WTC11 (cell line): ENCODE measurements around the gene APCDD1. TPM values are rescaled to one million over a fixed set of nuclear protein-coding genes. Genes with fewer than 3 reads are reported as not detected.

Experiments
- ATAC-seq: fragments of 200-7000 bp; cut with Tn5 transposase; 2 replicates; pipeline ENCODE4 v1.10.0; 2021; ENCODE audit warnings: mild to moderate bottlenecking, moderate library complexity
- CTCF ChIA-PET: fragments of 300-600 bp; sonication (Branson Sonifier 250); formaldehyde crosslinking; loops from one replicate; lab custom pipeline; 2021; ENCODE audit warnings: antibody characterized with exemption; lab: Charles Lee
- POLR2A ChIA-PET: fragments of 350-600 bp; sonication (Branson Sonifier 250); formaldehyde crosslinking; loops from one replicate; lab custom pipeline; 2021; ENCODE audit warnings: antibody characterized with exemption; lab: Charles Lee
- DNase-seq: peaks from one replicate; pipeline ENCODE4 v3.0.0; 2021; ENCODE audit warnings: low spot score
- H3K27ac Mint-ChIP-seq: 2 replicates; pipeline ENCODE4 v1.8.0; 2021; ENCODE audit warnings: mixed read lengths
- H3K27me3 Mint-ChIP-seq: 2 replicates; pipeline ENCODE4 v1.8.0; 2021; ENCODE audit warnings: low read depth, mild to moderate bottlenecking, moderate library complexity, mixed read lengths
- H3K36me3 Mint-ChIP-seq: 2 replicates; pipeline ENCODE4 v1.8.0; 2021; ENCODE audit warnings: mixed read lengths
- H3K4me1 Mint-ChIP-seq: 2 replicates; pipeline ENCODE4 v1.8.0; 2022; ENCODE audit warnings: mixed read lengths
- H3K4me3 Mint-ChIP-seq: 2 replicates; pipeline ENCODE4 v1.8.0; 2021; ENCODE audit warnings: mild to moderate bottlenecking, moderate library complexity, mixed read lengths
- H3K9me3 Mint-ChIP-seq: 2 replicates; pipeline ENCODE4 v1.8.0; 2021; ENCODE audit warnings: mixed read lengths
- ATF3 ChIP-seq: sonication (generic); formaldehyde crosslinking; conservative IDR thresholded peaks from 2 replicates; pipeline ENCODE4 v1.8.1; 2022; ENCODE audit warnings: mild to moderate bottlenecking, missing genetic modification reagents
- CTCF ChIP-seq: fragments of 200-600 bp; IDR thresholded peaks from 2 replicates; pipeline ENCODE4 v1.8.0; 2022; ENCODE audit warnings: antibody characterized with exemption
- E2F1 ChIP-seq: sonication (generic); formaldehyde crosslinking; IDR thresholded peaks from 2 replicates; pipeline ENCODE4 v1.8.0; 2022; ENCODE audit warnings: mild to moderate bottlenecking, missing genetic modification reagents
- ELF4 ChIP-seq: sonication (generic); formaldehyde crosslinking; IDR thresholded peaks from 2 replicates; pipeline ENCODE4 v1.8.1; 2022; ENCODE audit warnings: low read depth, mild to moderate bottlenecking, moderate library complexity, missing genetic modification reagents
- ERG ChIP-seq: fragments of 250-450 bp; sonication (Bioruptor Pico); IDR thresholded peaks from 2 replicates; pipeline ENCODE4 v1.8.0; 2021; ENCODE audit warnings: mild to moderate bottlenecking
- ETV6 ChIP-seq: sonication (generic); formaldehyde crosslinking; IDR thresholded peaks from 2 replicates; pipeline ENCODE4 v1.8.1; 2022; ENCODE audit warnings: mild to moderate bottlenecking, missing genetic modification reagents
- HMGA2 ChIP-seq: fragments of 250-450 bp; sonication (Bioruptor Pico); IDR thresholded peaks from 2 replicates; pipeline ENCODE4 v1.4.0; 2021; ENCODE audit warnings: mild to moderate bottlenecking, moderate library complexity
- KAT7 ChIP-seq: sonication (generic); formaldehyde crosslinking; IDR thresholded peaks from 2 replicates; pipeline ENCODE4 v1.8.1; 2023; ENCODE audit warnings: missing genetic modification reagents, mild to moderate bottlenecking, borderline replicate concordance
- NR1H2 ChIP-seq: sonication (generic); formaldehyde crosslinking; IDR thresholded peaks from 2 replicates; pipeline ENCODE4 v1.9.0; 2021; ENCODE audit warnings: mild to moderate bottlenecking, moderate library complexity, missing genetic modification reagents
- TCF7 ChIP-seq: sonication (generic); formaldehyde crosslinking; IDR thresholded peaks from 2 replicates; pipeline ENCODE4 v1.8.0; 2022; ENCODE audit warnings: mild to moderate bottlenecking, low read depth, missing genetic modification reagents, moderate library complexity
- TEAD1 ChIP-seq: sonication (generic); formaldehyde crosslinking; IDR thresholded peaks from 2 replicates; pipeline ENCODE4 v1.8.0; 2022; ENCODE audit warnings: mild to moderate bottlenecking, missing genetic modification reagents
- TEAD4 ChIP-seq: sonication (generic); formaldehyde crosslinking; IDR thresholded peaks from 2 replicates; pipeline ENCODE4 v1.8.0; 2022; ENCODE audit warnings: mild to moderate bottlenecking, missing genetic modification reagents
- USF2 ChIP-seq: sonication (generic); formaldehyde crosslinking; IDR thresholded peaks from 2 replicates; pipeline ENCODE4 v1.8.1; 2023; ENCODE audit warnings: mild to moderate bottlenecking, missing genetic modification reagents, moderate library complexity
- ZMAT4 ChIP-seq: fragments of 250-450 bp; sonication (Bioruptor Pico); IDR thresholded peaks from 2 replicates; pipeline ENCODE4 v1.9.0; 2021; ENCODE audit warnings: mild to moderate bottlenecking
- ZNF396 ChIP-seq: fragments of 250-450 bp; sonication (Bioruptor Pico); IDR thresholded peaks from 2 replicates; pipeline ENCODE4 v1.8.0; 2021; ENCODE audit warnings: mild to moderate bottlenecking, moderate library complexity, borderline replicate concordance
- ZNF532 ChIP-seq: fragments of 250-450 bp; sonication (Bioruptor Pico); IDR thresholded peaks from 2 replicates; pipeline ENCODE4 v1.9.0; 2021; ENCODE audit warnings: mild to moderate bottlenecking, borderline replicate concordance
- total RNA-seq: library from RNA; stranded (reverse); gene quantifications from 3 replicates; pipeline ENCODE4 v1.2.3, GENCODE V29; 2021

The APCDD1 gene
- total RNA-seq, 1 experiment from 2014 or later: 7.1 TPM

GRCh38 chr18:10465174-10465939 lies 10.9 kb downstream of the APCDD1 start:
- H3K9me3 Mint-ChIP-seq: no peaks in the 10 kb centered on the region
- peaks cover 5% of the 10 kb centered on the region; the same call in 1 of the 2 replicates for H3K36me3 Mint-ChIP-seq
- no peak for TF ChIP-seq HMGA2 (CRISPR knock-in tag)
- no peak for TF ChIP-seq ZMAT4
- no peak for TF ChIP-seq E2F1 (CRISPR knock-in tag)
- TF ChIP-seq NR1H2: no peak
- no peak for TF ChIP-seq TEAD4
- no peak for TF ChIP-seq ELF4 (CRISPR knock-in tag)
- peaks cover 23% of the 10 kb centered on the region for H3K27me3 Mint-ChIP-seq
- no peak overlapping the region for H3K4me3 Mint-ChIP-seq
- no peak for DNase-seq
- H3K27ac Mint-ChIP-seq: no peak overlapping the region
- ChIA-PET CTCF (no interaction called here), POLR2A (no interaction called here)
- H3K4me1 Mint-ChIP-seq: peaks cover 35% of the 10 kb centered on the region
- ATAC-seq: no peak

- Mint-ChIP-seq H3K9me3 (no peaks in the 10 kb centered on the region), H3K36me3 (peaks cover 11% of the 10 kb centered on the region), H3K27me3 (peaks cover 42% of the 10 kb centered on the region), H3K4me3 (no peak overlapping the region), H3K4me1 (peaks cover 25% of the 10 kb centered on the region), H3K27ac (no peak overlapping the region)
- DNase-seq (no peak), ATAC-seq (no peak)
- ChIA-PET POLR2A (no interaction called here), CTCF (no interaction called here)
- TF ChIP-seq CTCF (no peak), ZNF532 (CRISPR knock-in tag) (no peak), KAT7 (CRISPR knock-in tag) (no peak), USF2 (CRISPR knock-in tag) (no peak), ETV6 (CRISPR knock-in tag) (no peak)
Measured at GRCh38 chr18:10470429-10470828, 16.0 kb downstream of the APCDD1 start.

- no peaks in the 10 kb centered on the region for H3K9me3 Mint-ChIP-seq
- peaks cover 32% of the 10 kb centered on the region for H3K4me1 Mint-ChIP-seq
- DNase-seq (no peak), ATAC-seq (no peak)
- CTCF ChIA-PET: interaction anchor here (1.4 kb wide), 1 partner anchor 89 kb away, joined by 3 read pairs; no protein-coding TSS in a partner anchor
- H3K27me3 Mint-ChIP-seq: peaks cover 53% of the 10 kb centered on the region
- peaks cover 11% of the 10 kb centered on the region for H3K36me3 Mint-ChIP-seq
- no peak overlapping the region for H3K4me3 Mint-ChIP-seq
- H3K27ac Mint-ChIP-seq: no peak overlapping the region
- POLR2A ChIA-PET: no interaction called here
- TF ChIP-seq ZNF532 (CRISPR knock-in tag) (no peak), ERG (no peak), TEAD1 (CRISPR knock-in tag) (no peak), ATF3 (no peak), ZNF396 (CRISPR knock-in tag) (no peak), TCF7 (CRISPR knock-in tag) (no peak)
Measured at GRCh38 chr18:10471574-10471973, 17.1 kb downstream of the APCDD1 start.
